H1 (cell line): ENCODE results near the gene BRAT1.

ENCODE experiments used
- CREB1 ChIP-seq: IDR thresholded peaks from 2 replicates; pipeline ENCODE4 v1.6.1; 2012; ENCODE audit warnings: inconsistent platforms
- CTCF ChIP-seq, 3 experiments: IDR thresholded peaks; 1 replicate in 2 of 3; 2 replicates in 1 of 3; pipeline versions ENCODE4 v1.5.1 to v1.6.1; 2011; ENCODE audit warnings: low read length in 3 of 3, mild to moderate bottlenecking in 3 of 3, inconsistent platforms in 2 of 3, low read depth in 1 of 3, moderate library complexity in 1 of 3; ENCODE audit not compliant: insufficient read depth in 1 of 3; ENCODE audit errors: control extremely low read depth in 1 of 3
- TAF1 ChIP-seq: IDR thresholded peaks from 2 replicates; pipeline ENCODE4 v1.6.1; 2011; ENCODE audit warnings: mild to moderate bottlenecking, low read depth, low read length

DNA sequence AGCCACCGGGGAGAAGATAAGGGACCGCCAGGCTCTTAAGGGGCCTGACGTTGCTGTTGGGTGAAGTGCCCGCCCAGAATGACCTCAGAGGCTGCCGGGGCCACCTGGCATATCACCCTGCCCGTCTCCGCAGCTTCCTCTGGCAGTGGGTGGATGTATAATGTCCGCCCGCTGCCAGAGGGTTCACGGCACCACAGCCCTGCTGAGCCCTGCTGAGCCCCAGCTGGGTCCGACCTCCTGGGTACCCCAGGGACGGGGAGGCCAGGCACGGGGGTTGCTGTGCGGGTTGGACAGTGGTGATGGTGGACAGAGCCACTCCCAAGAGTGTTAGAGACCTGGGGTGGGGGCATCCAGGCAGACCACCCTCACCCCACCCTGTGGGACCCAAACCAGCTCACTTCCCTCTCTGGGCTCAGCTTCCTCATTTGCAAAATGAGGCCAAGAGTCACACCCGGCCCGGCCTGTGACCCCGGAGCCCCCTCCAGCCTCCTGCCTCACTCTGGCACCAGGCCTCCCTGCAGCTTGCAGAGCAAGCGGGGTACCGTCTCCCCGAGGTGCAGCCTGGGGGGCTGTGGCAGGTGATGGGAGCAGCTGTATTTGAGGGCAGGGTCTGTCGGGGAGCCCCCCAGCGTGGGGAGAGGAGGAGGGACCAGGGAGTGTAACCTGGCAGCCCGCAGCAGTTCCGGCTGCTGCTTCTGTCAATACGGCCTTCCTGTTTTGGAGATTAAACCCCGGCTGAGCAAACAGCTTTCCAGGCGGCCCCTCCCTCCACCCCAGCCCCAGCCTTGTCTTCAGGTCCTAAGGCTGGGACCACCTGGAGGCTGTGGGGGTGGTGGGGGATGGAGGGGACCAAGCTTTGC lies 44.2 kb downstream of the BRAT1 start:
- TF ChIP-seq CREB1 (no peak), TAF1 (no peak), CTCF (IDR thresholded peaks at IDR 0.05; ENCODE audit: control extremely low read depth in 1 of 3, insufficient read depth in 1 of 3, low read depth in 1 of 3, low read length in 3 of 3) (no peak)
